GM18508 (cell line): ENCODE results near the gene SLC44A1.
"Not testable (repeated sequence)": the region's sequence is repeated elsewhere in the genome, so short reads cannot be mapped to it uniquely, and the experiment has no call there.

Experiments used
- ATAC-seq: cut with Tn5 transposase; IDR thresholded peaks from one replicate; pipeline ENCODE4 v1.9.1; 2021; ENCODE audit warnings: moderate number of reproducible peaks; ENCODE audit not compliant: insufficient read depth, unreplicated experiment

SLC44A1 gene

GRCh38 chr9:105241356-105242043 is 3.0 kb upstream of the SLC44A1 start:
- ATAC-seq = no peak

- ATAC-seq = no peak
These were observed 2.4 kb upstream of the SLC44A1 start for GRCh38 chr9:105242062-105242461.

- no peak for ATAC-seq
These were observed 1.9 kb upstream of the SLC44A1 start for GRCh38 chr9:105242557-105242956.

GRCh38 chr9:105243015-105243686 is 1.3 kb upstream of the SLC44A1 start:
- no peak for ATAC-seq

GRCh38 chr9:105244734-105245028 is 230 bp downstream of the SLC44A1 start:
- peak; percentile 25 for ATAC-seq

GRCh38 chr9:105245029-105245890 is 809 bp downstream of the SLC44A1 start:
- ATAC-seq = no peak

GRCh38 chr9:105245891-105246161 is 1.4 kb downstream of the SLC44A1 start:
- no peak for ATAC-seq

- ATAC-seq = no peak
These were observed 2.3 kb downstream of the SLC44A1 start for GRCh38 chr9:105246656-105247173.

- ATAC-seq = no peak
These were observed 4.2 kb downstream of the SLC44A1 start for GRCh38 chr9:105248691-105249090.

GRCh38 chr9:105251133-105251532 is 6.7 kb downstream of the SLC44A1 start:
- no peak for ATAC-seq

GRCh38 chr9:105251733-105252404 is 7.4 kb downstream of the SLC44A1 start:
- no peak for ATAC-seq

GRCh38 chr9:105252405-105252756 is 7.9 kb downstream of the SLC44A1 start:
- no peak for ATAC-seq

GRCh38 chr9:105254226-105254625 is 9.8 kb downstream of the SLC44A1 start:
- no peak for ATAC-seq

GRCh38 chr9:105255421-105255820 is 11.0 kb downstream of the SLC44A1 start:
- no peak for ATAC-seq

- not testable (repeated sequence) for ATAC-seq
These were observed 12.1 kb downstream of the SLC44A1 start for GRCh38 chr9:105256569-105256968.

- no peak for ATAC-seq
These were observed 13.4 kb downstream of the SLC44A1 start for GRCh38 chr9:105257809-105258208.

GRCh38 chr9:105258225-105258737 is 13.8 kb downstream of the SLC44A1 start:
- no peak for ATAC-seq

- ATAC-seq = no peak
These were observed 14.8 kb downstream of the SLC44A1 start for GRCh38 chr9:105259274-105259673.

- no peak for ATAC-seq
These were observed 15.5 kb downstream of the SLC44A1 start for GRCh38 chr9:105259731-105260612.

- no peak for ATAC-seq
These were observed 18.0 kb downstream of the SLC44A1 start for GRCh38 chr9:105262497-105262896.
